ENCODE measurements around the gene MCM5.

Gene MCM5

GRCh38 chr22:35404176-35404575 is 4.2 kb downstream of the MCM5 start:
- no peak for DNase-seq

- DNase-seq = no peak
Measured at GRCh38 chr22:35406443-35406842, 6.5 kb downstream of the MCM5 start.

- DNase-seq = no peak
Measured at GRCh38 chr22:35407362-35407761, 7.4 kb downstream of the MCM5 start.

- DNase-seq = no peak
Measured at GRCh38 chr22:35409783-35410662, 10.1 kb downstream of the MCM5 start.

- DNase-seq = no peak
Measured at GRCh38 chr22:35410663-35411034, 10.7 kb downstream of the MCM5 start.

GRCh38 chr22:35411102-35411501 is 11.2 kb downstream of the MCM5 start:
- no peak for DNase-seq

GRCh38 chr22:35413624-35414023 is 13.7 kb downstream of the MCM5 start:
- DNase-seq = no peak

GRCh38 chr22:35417606-35418005 is 17.7 kb downstream of the MCM5 start:
- no peak for DNase-seq

- no peak for DNase-seq
Measured at GRCh38 chr22:35418088-35418487, 18.1 kb downstream of the MCM5 start.

GRCh38 chr22:35418731-35419130 is 18.8 kb downstream of the MCM5 start:
- no peak for DNase-seq

GRCh38 chr22:35419756-35420155 is 19.8 kb downstream of the MCM5 start:
- no peak for DNase-seq

- DNase-seq = no peak
Measured at GRCh38 chr22:35421121-35421520, 21.2 kb downstream of the MCM5 start.

GRCh38 chr22:35422145-35422544 is 22.2 kb downstream of the MCM5 start:
- no peak for DNase-seq

GRCh38 chr22:35422936-35423335 is 23.0 kb downstream of the MCM5 start:
- DNase-seq = no peak

GRCh38 chr22:35424081-35424480 is 24.1 kb downstream of the MCM5 start:
- no peak for DNase-seq

- no peak for DNase-seq
Measured at GRCh38 chr22:35424761-35425160, 24.8 kb downstream of the MCM5 start.

- DNase-seq = no peak
Measured at GRCh38 chr22:35425546-35425945, 25.6 kb downstream of the MCM5 start.

- DNase-seq = no peak
Measured at GRCh38 chr22:35425971-35426800, 26.2 kb downstream of the MCM5 start.

GRCh38 chr22:35426801-35427140 is 26.8 kb downstream of the MCM5 start:
- DNase-seq = no peak

GRCh38 chr22:35430897-35431322 is 31.0 kb downstream of the MCM5 start:
- peak; percentile 75 for DNase-seq

GRCh38 chr22:35431483-35432227 is 31.7 kb downstream of the MCM5 start:
- DNase-seq = no peak

GRCh38 chr22:35432228-35432905 is 32.4 kb downstream of the MCM5 start:
- DNase-seq = no peak
